PC-9 (cell line): ENCODE data around the gene ZBTB37. TPM values are rescaled to one million over a fixed set of nuclear protein-coding genes. Genes with fewer than 3 reads are reported as not detected.

Source experiments
- BruUV-seq: library from RNA; stranded (reverse); fragments of 400-500 nt; replicated peaks from 2 replicates; lab custom pipeline; 2021; lab: Mats Ljungman, UMichigan
- CTCF ChIA-PET: fragments of 300-600 bp; sonication (Branson Sonifier 250); formaldehyde crosslinking; loops from one replicate; lab custom pipeline; 2022; ENCODE audit warnings: antibody characterized with exemption; lab: Charles Lee
- POLR2A ChIA-PET: fragments of 300-600 bp; sonication (Branson Sonifier 250); formaldehyde crosslinking; loops from one replicate; lab custom pipeline; 2022; ENCODE audit warnings: antibody characterized with exemption; ENCODE audit not compliant: unreplicated experiment; lab: Charles Lee
- DNase-seq, 2 experiments: peaks; one replicate each; pipeline versions ENCODE4 v3.0.0 to v3.0.0-alpha.2; 2015 to 2022; ENCODE audit warnings: mixed read lengths in 1 of 2
- H2AFZ ChIP-seq: fragments of 200-600 bp; sonication (generic); 2 replicates; pipeline ENCODE4 v1.8.1; 2017; ENCODE audit warnings: antibody characterized with exemption
- H3F3A ChIP-seq: fragments of 200-600 bp; sonication (generic); 2 replicates; pipeline ENCODE4 v1.8.1; 2017; ENCODE audit warnings: antibody characterized with exemption, mild to moderate bottlenecking, low read depth; ENCODE audit not compliant: insufficient read depth
- H3K27ac ChIP-seq: fragments of 200-600 bp; sonication (generic); 2 replicates; pipeline ENCODE4 v1.6.1; 2016; ENCODE audit warnings: mixed run types
- H3K27me3 ChIP-seq: fragments of 200-600 bp; sonication (generic); 2 replicates; pipeline ENCODE4 v1.6.1; 2016; ENCODE audit warnings: low read depth, mixed run types; ENCODE audit not compliant: insufficient read depth
- H3K36me3 ChIP-seq: fragments of 200-600 bp; sonication (generic); 2 replicates; pipeline ENCODE4 v1.6.1; 2016; ENCODE audit warnings: low read depth, mixed run types
- H3K4me1 ChIP-seq: fragments of 200-600 bp; sonication (generic); replicated peaks from 2 replicates; pipeline ENCODE4 v1.6.1; 2016; ENCODE audit warnings: mixed run types; ENCODE audit not compliant: insufficient read depth
- H3K4me2 ChIP-seq: fragments of 200-600 bp; sonication (generic); 2 replicates; pipeline ENCODE4 v1.6.1; 2017; ENCODE audit warnings: mixed run types
- H3K4me3 ChIP-seq: fragments of 200-600 bp; sonication (generic); 2 replicates; pipeline ENCODE4 v1.6.1; 2016; ENCODE audit warnings: mixed run types
- H3K79me2 ChIP-seq: fragments of 200-600 bp; sonication (generic); 2 replicates; pipeline ENCODE4 v1.6.1; 2017; ENCODE audit warnings: low read depth, mixed run types
- H3K9me2 ChIP-seq: fragments of 200-600 bp; sonication (generic); 2 replicates; pipeline ENCODE4 v1.8.1; 2017; ENCODE audit warnings: mild to moderate bottlenecking; ENCODE audit not compliant: insufficient read depth
- H3K9me3 ChIP-seq: fragments of 200-600 bp; sonication (generic); 2 replicates; pipeline ENCODE4 v1.8.1; 2016; ENCODE audit warnings: low read depth; ENCODE audit not compliant: insufficient read depth
- H4K20me1 ChIP-seq: fragments of 200-600 bp; sonication (generic); 2 replicates; pipeline ENCODE4 v1.8.1; 2017; ENCODE audit not compliant: insufficient read depth
- CTCF ChIP-seq: fragments of 200-600 bp; sonication (generic); conservative IDR thresholded peaks from 2 replicates; pipeline ENCODE4 v1.6.1; 2017; ENCODE audit warnings: mixed run types, antibody characterized with exemption, mild to moderate bottlenecking, moderate library complexity
- EZH2 ChIP-seq: fragments of 200-600 bp; sonication (generic); IDR thresholded peaks from 2 replicates; pipeline ENCODE4 v1.8.0; 2017; ENCODE audit warnings: antibody characterized with exemption, low read depth
- intact Hi-C: fragments of 100-400 bp; cut with micrococcal nuclease; formaldehyde crosslinking; loops from one replicate; pipeline ENCODE4 v1.10.0; 2022; ENCODE audit not compliant: unreplicated experiment
- total RNA-seq: library from RNA; stranded (reverse); gene quantifications from 2 replicates; pipeline ENCODE4 v1.2.3, GENCODE V29; 2021

ZBTB37 gene
- total RNA-seq, 1 experiment from 2014 or later, result 8.3 TPM

GRCh38 chr1:173853074-173853473, 15.1 kb upstream of the ZBTB37 start:
- Histone ChIP-seq H3F3A (0 out of 2 replicates have a peak, but pooled peaks cover 5% of the 10 kb centered on the region), H3K4me2 (no peak overlapping the region), H3K4me3 (no peak overlapping the region), H3K9me2 (no peaks in the 10 kb centered on the region), H3K9me3 (no peaks in the 10 kb centered on the region), H3K4me1 (no peaks in the 10 kb centered on the region), H3K27me3 (no peaks in the 10 kb centered on the region), H3K27ac (no peak overlapping the region), H3K36me3 (peaks cover 10% of the 10 kb centered on the region; the same call in 1 of the 2 replicates), H4K20me1 (no peaks in the 10 kb centered on the region), H3K79me2 (no peaks in the 10 kb centered on the region), H2AFZ (no peak overlapping the region)
- POLR2A ChIA-PET, result no interaction called here
- intact Hi-C loops, result no loop called here
- TF ChIP-seq CTCF (no peak), EZH2 (no peak)
- BruUV-seq, result no TSS peak
- CTCF ChIA-PET, result no interaction called here
- no peak for DNase-seq

- H3K9me2 ChIP-seq, result no peaks in the 10 kb centered on the region
- H3K4me2 ChIP-seq, result no peak overlapping the region
- no peaks in the 10 kb centered on the region for H3K9me3 ChIP-seq
- H3K36me3 ChIP-seq, result peaks cover 10% of the 10 kb centered on the region; the same call in 1 of the 2 replicates
- H3K79me2 ChIP-seq, result no peaks in the 10 kb centered on the region
- H3K4me3 ChIP-seq, result no peak overlapping the region
- H3K4me1 ChIP-seq, result no peaks in the 10 kb centered on the region
- H3F3A ChIP-seq, result peaks cover 15% of the 10 kb centered on the region
- H3K27me3 ChIP-seq, result no peaks in the 10 kb centered on the region
- DNase-seq, result no peak
- no TSS peak for BruUV-seq
- intact Hi-C loops, result no loop called here
- no peak overlapping the region for H2AFZ ChIP-seq
- no peak for TF ChIP-seq EZH2
- TF ChIP-seq CTCF, result no peak
- POLR2A ChIA-PET, result no interaction called here
- CTCF ChIA-PET, result interaction anchor here (0.5 kb wide), 1 partner anchor 449 kb away, joined by 4 read pairs; no protein-coding TSS in a partner anchor
- 0 out of 2 replicates have a peak overlapping the region, but pooled peaks have one; percentile 6 for H3K27ac ChIP-seq
- H4K20me1 ChIP-seq, result no peaks in the 10 kb centered on the region
Observed at GRCh38 chr1:173856014-173856413, 12.2 kb upstream of the ZBTB37 start.

- H3K27ac ChIP-seq, result no peak overlapping the region
- H2AFZ ChIP-seq, result no peak overlapping the region
- H3F3A ChIP-seq, result peaks cover 24% of the 10 kb centered on the region
- BruUV-seq, result no TSS peak
- intact Hi-C loops, result no loop called here
- H3K36me3 ChIP-seq, result peaks cover 10% of the 10 kb centered on the region; the same call in 1 of the 2 replicates
- no peaks in the 10 kb centered on the region for H3K9me3 ChIP-seq
- POLR2A ChIA-PET, result interaction anchor here (0.6 kb wide), 1 partner anchor 114 kb away, joined by 4 read pairs; no protein-coding TSS in a partner anchor
- CTCF ChIA-PET, result no interaction called here
- no peaks in the 10 kb centered on the region for H3K4me1 ChIP-seq
- no peaks in the 10 kb centered on the region for H3K79me2 ChIP-seq
- H4K20me1 ChIP-seq, result no peaks in the 10 kb centered on the region
- H3K4me3 ChIP-seq, result no peak overlapping the region
- no peaks in the 10 kb centered on the region for H3K9me2 ChIP-seq
- TF ChIP-seq CTCF (no peak), EZH2 (no peak)
- no peak for DNase-seq
- no peaks in the 10 kb centered on the region for H3K27me3 ChIP-seq
- no peak overlapping the region for H3K4me2 ChIP-seq
Observed at GRCh38 chr1:173856903-173857302, 11.3 kb upstream of the ZBTB37 start.
